Mucosa of gallbladder (tissue), 1 donor: Measurements from ENCODE around the gene DBR1. TPM values are rescaled to one million over a fixed set of nuclear protein-coding genes. Genes with fewer than 3 reads are reported as not detected.
"Not testable (repeated sequence)": the region's sequence is repeated elsewhere in the genome, so short reads cannot be mapped to it uniquely, and the experiment has no call there.

Experiments used
- DNase-seq: peaks from one replicate; pipeline ENCODE4 v3.0.0-alpha.2; 2020; ENCODE audit warnings: low spot score
- total RNA-seq: library from RNA; stranded (reverse); gene quantifications from one replicate; pipeline ENCODE4 v1.2.1, GENCODE V29; 2021
- donor health status: DM: no; HTN: no; CAD: no.

DBR1 gene
- total RNA-seq, 1 donor from 2014 or later: 19.2 TPM

- peak; percentile 92 for DNase-seq
These were observed 12.1 kb upstream of the DBR1 start for GRCh38 chr3:138186803-138187295.

GRCh38 chr3:138186221-138186620 is 11.5 kb upstream of the DBR1 start:
- DNase-seq: no peak

GRCh38 chr3:138184994-138185393 is 10.3 kb upstream of the DBR1 start:
- DNase-seq: no peak

- DNase-seq: peak; percentile 23
These were observed 5.8 kb upstream of the DBR1 start for GRCh38 chr3:138180375-138181029.

GRCh38 chr3:138173769-138174420 is 826 bp downstream of the DBR1 start:
- DNase-seq: no peak

- DNase-seq: no peak
These were observed 2.1 kb downstream of the DBR1 start for GRCh38 chr3:138172625-138173024.

GRCh38 chr3:138165061-138165460 is 9.7 kb downstream of the DBR1 start:
- no peak for DNase-seq

GRCh38 chr3:138157743-138158142 is 17.0 kb downstream of the DBR1 start:
- DNase-seq: no peak

GRCh38 chr3:138154534-138154933 is 20.2 kb downstream of the DBR1 start:
- DNase-seq: no peak

- no peak for DNase-seq
These were observed 26.2 kb downstream of the DBR1 start for GRCh38 chr3:138148503-138148902.

- DNase-seq: not testable (repeated sequence)
These were observed 32.5 kb downstream of the DBR1 start for GRCh38 chr3:138142181-138142580.

GRCh38 chr3:138140940-138141339 is 33.8 kb downstream of the DBR1 start:
- no peak for DNase-seq

- no peak for DNase-seq
These were observed 35.0 kb downstream of the DBR1 start for GRCh38 chr3:138139691-138140090.

GRCh38 chr3:138137861-138138260 is 36.9 kb downstream of the DBR1 start:
- no peak for DNase-seq

- no peak for DNase-seq
These were observed 38.5 kb downstream of the DBR1 start for GRCh38 chr3:138136201-138136600.

- DNase-seq: no peak
These were observed 38.9 kb downstream of the DBR1 start for GRCh38 chr3:138135833-138136194.

- no peak for DNase-seq
These were observed 39.4 kb downstream of the DBR1 start for GRCh38 chr3:138135146-138135832.

GRCh38 chr3:138132239-138132638 is 42.5 kb downstream of the DBR1 start, which contains the start of gene A4GNT:
TSS of gene A4GNT (minus strand) at chr3:138132390. CDS start at chr3:138131256, 1,134 bp downstream.
- no peak for DNase-seq

GRCh38 chr3:138127636-138128365 is 46.9 kb downstream of the DBR1 start:
- no peak for DNase-seq

GRCh38 chr3:138125548-138126221 is 49.0 kb downstream of the DBR1 start:
- DNase-seq: no peak

- DNase-seq: no peak
These were observed 49.9 kb downstream of the DBR1 start for GRCh38 chr3:138124706-138125355.
